Transverse colon (tissue), 4 donors: Measurements from ENCODE around the gene FBLN2. TPM values are rescaled to one million over a fixed set of nuclear protein-coding genes. Genes with fewer than 3 reads are reported as not detected.

Source experiments
- DNase-seq: peaks from one replicate; pipeline ENCODE4 v3.0.0-alpha.2; 2019
- H3K27ac ChIP-seq, 4 donors: fragments of 200-600 bp; sonication (generic); 2 replicates each; pipeline ENCODE4 v1.5.1; 2016 to 2018; ENCODE audit warnings: inconsistent platforms in 4 of 4
- H3K27me3 ChIP-seq: fragments of 200-600 bp; sonication (generic); 2 replicates; pipeline ENCODE4 v1.5.1; 2017; ENCODE audit warnings: inconsistent platforms
- H3K36me3 ChIP-seq, 4 donors: fragments of 200-600 bp; sonication (generic); 2 replicates each; pipeline ENCODE4 v1.5.1; 2017 to 2019; ENCODE audit warnings: inconsistent platforms in 4 of 4
- H3K4me1 ChIP-seq, 4 donors: fragments of 200-600 bp; sonication (generic); 2 replicates each; pipeline ENCODE4 v1.5.1; 2017 to 2020; ENCODE audit warnings: inconsistent platforms in 4 of 4
- H3K4me3 ChIP-seq, 4 donors: fragments of 200-600 bp; sonication (generic); 1 replicate in 1 of 4; 2 replicates in 3 of 4; pipeline versions ENCODE4 v1.5.1 to v1.6.1; 2017 to 2019; ENCODE audit warnings: inconsistent platforms in 4 of 4
- H3K9me3 ChIP-seq, 2 donors: fragments of 200-600 bp; sonication (generic); 2 replicates each; pipeline ENCODE4 v1.5.1; 2017 to 2019; ENCODE audit warnings: inconsistent platforms in 2 of 2
- EP300 ChIP-seq: sonication (generic); formaldehyde crosslinking; IDR thresholded peaks from one replicate; pipeline ENCODE4 v1.6.1; 2017; ENCODE audit warnings: antibody characterized with exemption, low read depth
- POLR2A ChIP-seq: fragments of 450-650 bp; IDR thresholded peaks from one replicate; pipeline ENCODE4 v1.6.1; 2016; ENCODE audit warnings: antibody characterized with exemption, mild to moderate bottlenecking, moderate library complexity
- POLR2AphosphoS5 ChIP-seq, 3 donors: sonication (generic); formaldehyde crosslinking; IDR thresholded peaks; one replicate each; pipeline ENCODE4 v1.6.1; 2016; ENCODE audit warnings: antibody characterized with exemption in 3 of 3
- WGBS, 2 donors: methylation state at CpG; one replicate each; pipeline ENCODE4 v1.1.5; 2018; ENCODE audit warnings: low coverage in 1 of 2; 5-methylcytosine and 5-hydroxymethylcytosine counted together
- in situ Hi-C, 4 donors: fragments of 200-750 bp; cut with MboI; loops; one replicate each; pipeline versions ENCODE4 v1.15.0 to v1.15.1; 2017; ENCODE audit warnings: low sequenced_read_pairs in 3 of 4, low pct_ligation_motif_present in 1 of 4, low pct_unique_long_range_greater_than_20kb in 1 of 4
- intact Hi-C: fragments of 100-400 bp; cut with DNase I; formaldehyde crosslinking; loops from one replicate; pipeline ENCODE4 v1.15.1; 2023; ENCODE audit warnings: low total_unique reads
- total RNA-seq, 4 donors: library from RNA; depleted of rRNA; stranded (reverse); fragments of >200 nt; gene quantifications; one replicate each; pipeline ENCODE4 v1.1.0, GENCODE V29; 2016
- TF ChIP-seq, protein P1 (sequence below), 5 experiments: fragments of 200-600 bp in 3 of 5; fragments of 450-650 bp in 2 of 5; sonication (generic) in 3 of 5; IDR thresholded peaks; 1 replicate in 2 of 5; 2 replicates in 3 of 5; pipeline ENCODE4 v1.5.1; 2016 to 2017; ENCODE audit warnings: antibody characterized with exemption in 5 of 5, inconsistent platforms in 3 of 5, mild to moderate bottlenecking in 2 of 5, moderate library complexity in 1 of 5

Gene FBLN2
- total RNA-seq, 4 donors from 2014 or later = 23.0 to 51.5 (median 31.4) TPM

DNA sequence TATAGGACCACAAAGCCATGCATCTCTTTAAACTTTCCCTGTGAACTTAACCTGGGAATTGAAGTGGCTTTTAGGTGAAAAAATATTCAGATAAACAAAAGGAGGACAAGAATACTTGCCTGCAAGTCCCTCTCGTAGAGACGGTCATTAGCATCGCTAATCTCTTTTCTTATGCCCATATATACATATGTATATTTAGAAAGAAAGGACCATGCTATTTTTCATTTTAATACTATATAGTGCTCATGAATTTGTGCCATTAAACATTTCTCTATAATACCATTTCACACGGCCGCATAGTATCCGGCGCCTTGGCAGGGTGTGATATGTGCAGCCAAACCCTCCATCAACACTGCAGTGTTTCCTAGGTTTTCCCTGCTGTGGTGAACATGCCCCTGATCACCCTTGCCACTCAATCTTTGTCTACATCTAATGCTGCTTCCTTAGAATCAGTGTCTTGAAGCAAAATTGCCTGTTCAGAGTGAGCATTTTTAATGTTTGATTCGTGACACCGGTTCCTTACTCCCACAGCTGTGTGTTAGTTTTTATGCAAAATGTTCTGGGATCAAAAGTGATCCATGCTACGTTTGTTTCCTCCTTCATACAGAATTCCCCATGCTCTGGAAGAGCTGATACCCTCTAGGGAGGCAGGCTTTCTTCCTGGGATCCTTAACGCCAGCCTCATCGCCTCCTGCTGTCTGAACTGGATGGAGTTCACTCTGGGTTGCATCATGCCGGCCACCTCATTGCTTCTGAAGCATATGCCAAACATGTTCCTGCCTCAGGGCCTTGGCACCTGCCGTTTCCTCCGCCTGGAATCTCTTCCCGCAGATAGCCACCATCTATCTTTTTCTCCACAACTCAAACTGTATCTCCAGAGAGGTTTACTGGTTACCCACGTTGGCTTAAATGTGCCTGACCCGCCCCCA lies 118.1 kb downstream of the FBLN2 start:
- intact Hi-C loops = no loop called here
- TF ChIP-seq POLR2A (no peak), POLR2AphosphoS5 (IDR thresholded peaks at IDR 0.05) (no peak), EP300 (no peak)
- TF ChIP-seq, protein P1, sequence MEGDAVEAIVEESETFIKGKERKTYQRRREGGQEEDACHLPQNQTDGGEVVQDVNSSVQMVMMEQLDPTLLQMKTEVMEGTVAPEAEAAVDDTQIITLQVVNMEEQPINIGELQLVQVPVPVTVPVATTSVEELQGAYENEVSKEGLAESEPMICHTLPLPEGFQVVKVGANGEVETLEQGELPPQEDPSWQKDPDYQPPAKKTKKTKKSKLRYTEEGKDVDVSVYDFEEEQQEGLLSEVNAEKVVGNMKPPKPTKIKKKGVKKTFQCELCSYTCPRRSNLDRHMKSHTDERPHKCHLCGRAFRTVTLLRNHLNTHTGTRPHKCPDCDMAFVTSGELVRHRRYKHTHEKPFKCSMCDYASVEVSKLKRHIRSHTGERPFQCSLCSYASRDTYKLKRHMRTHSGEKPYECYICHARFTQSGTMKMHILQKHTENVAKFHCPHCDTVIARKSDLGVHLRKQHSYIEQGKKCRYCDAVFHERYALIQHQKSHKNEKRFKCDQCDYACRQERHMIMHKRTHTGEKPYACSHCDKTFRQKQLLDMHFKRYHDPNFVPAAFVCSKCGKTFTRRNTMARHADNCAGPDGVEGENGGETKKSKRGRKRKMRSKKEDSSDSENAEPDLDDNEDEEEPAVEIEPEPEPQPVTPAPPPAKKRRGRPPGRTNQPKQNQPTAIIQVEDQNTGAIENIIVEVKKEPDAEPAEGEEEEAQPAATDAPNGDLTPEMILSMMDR (IDR thresholded peaks at IDR 0.05) = no peak

DNA sequence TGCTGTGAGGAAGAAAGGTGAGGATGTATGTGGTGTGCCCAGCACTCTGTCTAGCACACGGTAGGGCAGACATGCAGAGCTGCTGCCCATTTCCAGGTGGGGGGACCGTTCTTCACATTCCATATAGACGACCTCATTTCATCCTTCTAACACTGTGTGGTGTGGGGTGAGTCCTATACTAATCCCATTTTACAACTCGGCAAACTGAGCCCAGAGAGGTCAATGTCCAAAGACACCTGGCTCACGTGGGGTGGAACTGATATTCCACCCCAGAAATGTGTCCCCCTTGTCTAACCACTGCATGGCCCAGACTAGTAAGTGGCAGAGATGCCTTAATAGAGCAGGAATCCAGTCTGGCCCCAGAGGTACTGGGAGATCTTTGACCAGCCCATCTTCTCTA lies 119.2 kb downstream of the FBLN2 start:
- no peaks in the 10 kb centered on the region for H3K9me3 ChIP-seq
- H3K4me1 ChIP-seq = no peaks in the 10 kb centered on the region
- peaks cover 10% of the 10 kb centered on the region for H3K27me3 ChIP-seq
- intact Hi-C loops (no loop called here), in situ Hi-C loops (loop anchor here in 2 of 4 donors (25.0 kb wide), 1 partner anchor 219 kb away; the partner anchor contains the start of gene WNT7A (in 2 of the 2))
- WGBS, 2 donors = 55% methylated on average over 5 of the region's 5 CpGs; no CpG with 5 or more reads in 1 of the 2 donors
- no peak overlapping the region for H3K4me3 ChIP-seq
- no peak for DNase-seq
- no peak overlapping the region for H3K27ac ChIP-seq
- no peaks in the 10 kb centered on the region for H3K36me3 ChIP-seq
- TF ChIP-seq POLR2AphosphoS5 (IDR thresholded peaks at IDR 0.05) = no peak
- TF ChIP-seq, protein P1 (IDR thresholded peaks at IDR 0.05) = no peak
- TF ChIP-seq EP300 = no peak
- TF ChIP-seq POLR2A = no peak

More for the DNA sequence above, 118.1 kb downstream of the FBLN2 start:
- Histone ChIP-seq H3K36me3 (no peaks in the 10 kb centered on the region), H3K4me1 (no peaks in the 10 kb centered on the region), H3K4me3 (no peak overlapping the region), H3K9me3 (no peaks in the 10 kb centered on the region), H3K27ac (no peak overlapping the region), H3K27me3 (peaks cover 10% of the 10 kb centered on the region)
- DNase-seq = no peak
- in situ Hi-C loops = loop anchor here in 2 of 4 donors (25.0 kb wide), 1 partner anchor 220 kb away; the partner anchor contains the start of gene WNT7A (in 2 of the 2)
- WGBS, 2 donors = 68 to 70% methylated on average over 17 to 18 of the region's 18 CpGs

DNA sequence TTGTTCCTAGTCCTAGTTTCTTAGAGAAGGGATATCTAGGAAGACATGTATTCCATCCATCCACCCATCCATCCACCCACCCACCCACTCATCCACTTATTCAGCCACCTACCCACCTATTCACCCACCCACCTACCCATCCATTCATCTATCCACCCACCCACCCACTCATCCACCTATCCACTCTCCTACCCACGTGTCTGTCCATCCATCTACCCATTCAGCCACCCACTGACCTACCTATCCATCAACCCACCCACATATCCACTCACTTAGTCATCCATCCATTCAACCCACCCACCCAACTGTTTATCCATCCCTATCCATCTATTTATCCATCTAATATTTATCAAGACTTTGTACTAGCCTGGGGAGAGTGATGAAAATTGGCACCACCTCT lies 120.5 kb downstream of the FBLN2 start:
- DNase-seq = no peak
- TF ChIP-seq POLR2AphosphoS5 (IDR thresholded peaks at IDR 0.05) (no peak), EP300 (no peak), POLR2A (no peak)
- TF ChIP-seq, protein P1 (IDR thresholded peaks at IDR 0.05) = no peak
- Histone ChIP-seq H3K36me3 (no peaks in the 10 kb centered on the region), H3K4me1 (no peaks in the 10 kb centered on the region), H3K4me3 (no peak overlapping the region), H3K27me3 (peaks cover 10% of the 10 kb centered on the region), H3K9me3 (no peaks in the 10 kb centered on the region), H3K27ac (no peak overlapping the region)
- in situ Hi-C loops = loop anchor here in 2 of 4 donors (25.0 kb wide), 1 partner anchor 218 kb away; the partner anchor contains the start of gene WNT7A (in 2 of the 2)
- intact Hi-C loops = no loop called here
- WGBS, 2 donors = 29 to 45% methylated on average over 1 of the region's 1 CpG

DNA sequence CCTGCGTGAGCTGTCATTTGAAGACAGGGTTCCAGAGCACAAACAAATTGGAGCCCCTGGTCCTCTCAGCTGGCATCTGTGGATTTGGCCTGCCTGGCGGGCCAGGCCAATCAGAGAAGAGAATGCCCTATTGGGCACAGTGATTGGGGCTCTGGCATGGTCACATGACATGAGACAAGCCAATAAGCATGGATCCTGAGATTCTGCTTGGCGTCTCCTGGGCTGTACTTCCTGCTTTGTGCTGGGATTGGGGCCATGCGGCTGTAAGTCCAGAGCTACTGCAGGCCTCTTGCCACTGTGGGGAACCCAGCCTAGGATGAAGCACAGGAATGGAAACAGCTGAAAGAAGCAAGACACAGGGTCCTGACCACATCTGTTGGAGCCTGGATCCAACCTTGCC lies 121.4 kb downstream of the FBLN2 start:
- WGBS, 2 donors = 71 to 85% methylated on average over 1 to 4 of the region's 4 CpGs

More for the DNA sequence above, 121.4 kb downstream of the FBLN2 start:
- in situ Hi-C loops (loop anchor here in 2 of 4 donors (25.0 kb wide), 1 partner anchor 217 kb away; the partner anchor contains the start of gene WNT7A (in 2 of the 2)), intact Hi-C loops (no loop called here)
- no peaks in the 10 kb centered on the region for H3K4me1 ChIP-seq
- no peak for DNase-seq
- no peak overlapping the region for H3K4me3 ChIP-seq
- no peaks in the 10 kb centered on the region for H3K36me3 ChIP-seq
- no peaks in the 10 kb centered on the region for H3K9me3 ChIP-seq
- H3K27ac ChIP-seq = no peak overlapping the region
- TF ChIP-seq POLR2A = no peak
- no peak for TF ChIP-seq EP300
- TF ChIP-seq, protein P1 (IDR thresholded peaks at IDR 0.05) = no peak
- no peak for TF ChIP-seq POLR2AphosphoS5 (IDR thresholded peaks at IDR 0.05)
- peaks cover 10% of the 10 kb centered on the region for H3K27me3 ChIP-seq
